ENCODE results near the gene PHLPP1.
"Not testable (repeated sequence)": the region's sequence is repeated elsewhere in the genome, so short reads cannot be mapped to it uniquely, and the experiment has no call there.

PHLPP1 gene

DNA sequence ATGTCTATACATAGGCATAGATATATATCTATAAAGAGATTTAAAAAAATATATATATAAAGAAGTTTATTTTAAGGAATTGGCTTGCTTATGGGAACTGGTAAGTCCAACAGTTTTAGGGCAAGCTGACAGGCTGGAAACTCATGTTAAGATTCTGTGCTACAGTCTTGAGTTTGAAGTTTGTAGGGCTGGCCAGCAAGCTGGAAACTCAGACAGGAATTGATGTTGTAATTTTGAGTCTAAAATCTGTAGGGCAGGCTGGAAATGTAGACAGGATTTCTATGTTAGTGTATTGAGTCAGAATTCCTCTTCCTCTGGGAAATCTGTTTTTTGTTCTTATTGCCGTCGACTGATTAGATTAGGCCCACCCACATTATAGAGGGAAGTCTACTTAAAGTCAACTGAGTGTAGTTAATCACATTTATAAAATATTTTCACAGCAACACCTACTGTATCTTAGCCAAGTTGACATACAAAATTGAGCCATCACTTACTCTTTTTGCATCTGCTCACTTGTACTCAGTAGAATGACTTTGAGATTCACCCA lies 60.8 kb downstream of the PHLPP1 start:
- no peak for DNase-seq

GRCh38 chr18:62777814-62778213 lies 62.5 kb downstream of the PHLPP1 start:
- DNase-seq = no peak

- DNase-seq = no peak
Measured at GRCh38 chr18:62778976-62779869, 63.9 kb downstream of the PHLPP1 start.

- no peak for DNase-seq
Measured at GRCh38 chr18:62781262-62781661, 65.9 kb downstream of the PHLPP1 start.

DNA sequence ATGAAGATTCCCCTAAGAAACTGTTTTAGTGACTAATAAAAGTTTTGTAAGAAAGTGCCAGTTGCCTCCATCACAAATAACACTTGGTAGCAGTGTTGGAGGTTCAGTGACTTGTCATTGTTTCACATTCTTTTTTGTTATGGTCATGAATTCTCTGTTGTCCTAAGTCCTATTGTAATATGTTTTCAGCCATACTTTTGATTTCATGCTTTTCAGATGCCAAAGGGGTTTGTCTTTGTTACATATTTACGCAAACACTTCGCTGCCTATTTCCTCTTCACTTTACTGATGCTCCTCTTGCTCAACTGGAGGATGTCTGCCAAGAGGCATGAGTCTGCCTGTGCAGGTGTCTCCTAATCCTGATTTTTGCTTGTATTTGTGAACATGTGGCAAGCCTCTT lies 66.6 kb downstream of the PHLPP1 start:
- DNase-seq = no peak

GRCh38 chr18:62784338-62784965 lies 69.1 kb downstream of the PHLPP1 start:
- DNase-seq = no peak

GRCh38 chr18:62784966-62785413 lies 69.6 kb downstream of the PHLPP1 start:
- DNase-seq = no peak

- no peak for DNase-seq
Measured at GRCh38 chr18:62786689-62787088, 71.3 kb downstream of the PHLPP1 start.

DNA sequence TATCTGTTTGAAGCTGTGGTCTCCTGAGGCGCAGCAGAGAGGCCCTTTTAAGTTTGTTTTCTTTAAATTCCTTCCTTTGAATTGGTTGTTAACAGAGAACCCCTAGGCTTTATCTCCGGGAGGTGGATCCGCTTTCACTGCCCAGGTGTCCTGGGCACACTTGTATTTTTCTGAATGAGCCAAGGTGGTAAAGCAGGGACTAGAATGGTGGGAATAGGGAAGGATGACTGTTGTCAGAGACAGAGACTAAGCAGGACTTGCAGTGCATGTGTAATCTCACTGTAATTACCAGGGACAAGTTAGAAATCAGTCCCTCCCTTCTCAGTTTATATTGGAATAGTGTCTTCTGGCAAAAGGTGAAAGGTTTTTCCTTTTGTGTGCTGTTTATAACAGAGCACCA lies 72.8 kb downstream of the PHLPP1 start:
- DNase-seq = no peak

DNA sequence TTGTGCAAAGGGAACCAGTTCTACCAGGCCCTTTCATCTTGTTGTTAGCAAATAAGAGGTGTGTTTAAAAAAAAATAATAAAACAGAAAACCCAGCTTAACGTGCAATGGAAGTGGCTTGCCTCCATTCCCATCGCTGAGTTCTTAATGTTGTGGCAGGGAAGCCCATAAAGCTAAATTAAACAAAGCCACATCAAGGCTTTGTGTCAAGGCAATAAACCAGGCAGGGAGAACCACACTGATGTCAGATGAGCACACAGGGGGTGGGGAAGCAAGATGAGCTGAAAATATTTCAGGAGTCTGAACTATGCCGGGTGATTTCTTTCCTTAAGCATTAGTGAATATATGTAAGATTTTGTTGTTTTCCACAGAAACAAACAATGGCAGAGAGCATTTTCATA lies 73.5 kb downstream of the PHLPP1 start:
- DNase-seq = no peak

GRCh38 chr18:62790871-62791772 lies 75.8 kb downstream of the PHLPP1 start:
- DNase-seq = no peak

GRCh38 chr18:62792016-62792415 lies 76.7 kb downstream of the PHLPP1 start:
- DNase-seq = no peak

GRCh38 chr18:62795813-62796212 lies 80.5 kb downstream of the PHLPP1 start:
- DNase-seq = no peak

- no peak for DNase-seq
Measured at GRCh38 chr18:62796216-62796621, 80.9 kb downstream of the PHLPP1 start.

DNA sequence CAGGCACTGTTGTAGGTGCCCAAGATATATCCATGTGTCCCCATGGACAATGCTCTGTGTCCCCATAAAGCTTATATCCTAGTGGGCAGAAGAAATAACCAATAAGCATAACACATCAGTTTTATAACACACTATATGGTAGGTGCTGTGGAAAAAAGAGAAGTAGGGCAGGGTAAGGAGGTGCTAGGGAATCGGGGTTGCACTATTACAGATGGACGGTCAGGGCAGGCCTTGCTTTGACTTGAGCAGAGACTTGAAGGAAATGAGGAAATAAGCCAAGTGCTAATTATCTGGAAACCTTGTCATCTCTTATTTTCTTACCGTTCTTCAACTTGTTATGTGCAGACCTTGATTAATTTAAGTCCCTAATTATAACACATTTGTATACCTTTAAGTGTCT lies 82.0 kb downstream of the PHLPP1 start:
- DNase-seq = no peak

DNA sequence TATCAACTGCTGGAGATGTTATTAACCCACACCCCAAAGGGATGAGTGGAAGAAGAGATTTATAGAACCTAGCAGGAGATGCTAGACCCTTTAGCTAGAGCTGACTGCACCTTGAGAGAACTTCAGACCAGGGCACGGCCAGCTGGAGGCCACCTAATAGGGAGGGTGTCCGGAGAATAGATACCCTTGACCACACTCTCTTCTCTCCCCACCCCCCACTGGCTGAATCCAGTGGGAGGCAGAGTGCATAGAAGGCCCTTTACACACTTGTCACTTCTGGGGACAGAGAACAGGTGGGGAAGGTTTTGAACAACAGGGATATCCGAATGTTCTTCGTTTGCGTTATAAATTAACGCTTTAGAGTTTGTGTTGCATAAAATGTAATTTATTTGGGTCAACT lies 84.6 kb downstream of the PHLPP1 start:
- no peak for DNase-seq

DNA sequence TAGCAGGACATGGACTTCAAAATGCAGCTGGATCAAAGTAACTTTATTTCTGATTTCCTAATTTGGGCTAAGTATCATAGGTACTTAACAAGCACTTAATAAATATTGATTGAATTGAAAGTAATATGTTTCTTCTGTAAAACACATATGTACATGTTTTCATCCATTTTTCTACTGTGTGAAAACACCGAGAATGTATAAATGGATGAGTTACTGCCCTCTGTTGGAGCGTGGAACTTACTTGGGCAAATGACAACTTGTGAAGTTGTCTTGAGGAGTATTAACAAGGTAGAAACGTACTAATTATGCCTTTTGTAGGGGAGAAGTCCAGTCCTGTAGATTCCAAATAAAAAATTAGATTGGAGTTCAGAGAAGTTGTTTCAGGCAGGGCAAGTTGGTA lies 87.2 kb downstream of the PHLPP1 start:
- no peak for DNase-seq

- no peak for DNase-seq
Measured at GRCh38 chr18:62807396-62807795, 92.1 kb downstream of the PHLPP1 start.

GRCh38 chr18:62808123-62808522 lies 92.8 kb downstream of the PHLPP1 start:
- DNase-seq = no peak

DNA sequence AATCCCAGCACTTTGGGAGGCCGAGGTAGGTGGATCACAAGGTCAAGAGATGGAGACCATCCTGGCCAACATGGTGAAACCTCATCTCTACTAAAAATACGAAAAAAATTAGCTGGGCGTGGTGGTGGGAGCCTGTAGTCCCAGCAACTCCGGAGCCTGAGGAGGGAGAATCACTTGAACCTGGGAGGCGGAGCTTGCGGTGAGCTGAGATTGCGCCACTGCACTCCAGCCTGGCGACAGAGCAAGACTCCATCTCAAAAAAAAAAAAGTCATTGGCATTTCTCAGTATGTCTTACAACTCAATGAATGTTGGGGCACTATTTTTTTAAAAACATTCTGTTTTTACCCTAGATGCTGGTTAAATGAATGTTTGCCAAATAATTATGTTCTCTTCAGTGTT lies 94.1 kb downstream of the PHLPP1 start:
- not testable (repeated sequence) for DNase-seq

GRCh38 chr18:62809900-62810299 lies 94.6 kb downstream of the PHLPP1 start:
- no peak for DNase-seq

DNA sequence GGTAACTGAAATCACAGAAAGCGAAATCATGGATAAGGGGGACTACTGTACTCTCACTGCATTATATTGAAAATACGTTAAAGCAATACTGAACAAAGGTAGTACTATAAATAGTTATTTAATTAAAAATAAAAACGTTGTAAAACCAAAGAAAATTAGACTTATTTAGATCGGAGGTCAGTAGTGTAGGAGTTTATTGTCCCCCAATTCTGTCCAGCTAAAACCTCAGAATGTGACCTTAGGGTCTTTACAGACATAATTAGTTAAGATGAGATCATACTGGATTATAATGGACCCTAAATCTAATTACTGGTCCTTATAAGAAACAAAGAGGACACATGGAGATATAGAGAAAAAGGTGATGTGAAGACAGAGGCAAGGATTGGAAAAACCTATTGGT lies 95.3 kb downstream of the PHLPP1 start:
- DNase-seq = no peak

DNA sequence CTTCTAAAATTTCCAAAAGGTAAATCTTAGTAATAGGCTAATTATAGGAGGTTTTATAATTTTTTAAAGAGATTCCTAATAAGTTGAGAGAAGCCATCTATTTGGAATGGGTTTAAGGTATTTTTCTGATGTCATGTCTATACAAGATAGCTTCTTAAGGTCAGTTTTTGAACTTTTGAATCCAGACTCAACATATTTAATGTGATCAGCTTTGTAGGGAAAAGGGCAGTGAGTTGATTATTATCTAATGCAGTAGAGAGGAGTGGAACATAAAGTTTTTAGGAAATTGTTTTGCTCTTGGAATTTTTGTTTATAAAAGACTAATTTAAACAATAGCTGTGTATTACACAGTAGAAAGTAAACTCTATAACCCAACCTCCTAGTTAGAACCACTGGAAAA lies 96.3 kb downstream of the PHLPP1 start:
- no peak for DNase-seq

Data from stimulated activated CD4-positive, alpha-beta T cell treated with anti-CD3 and anti-CD28 coated beads, Interleukin-2, amount 100 ng/mL, for 24 hours (primary cell).